ENCODE results near the gene SLC25A47.

The SLC25A47 gene, protein sequence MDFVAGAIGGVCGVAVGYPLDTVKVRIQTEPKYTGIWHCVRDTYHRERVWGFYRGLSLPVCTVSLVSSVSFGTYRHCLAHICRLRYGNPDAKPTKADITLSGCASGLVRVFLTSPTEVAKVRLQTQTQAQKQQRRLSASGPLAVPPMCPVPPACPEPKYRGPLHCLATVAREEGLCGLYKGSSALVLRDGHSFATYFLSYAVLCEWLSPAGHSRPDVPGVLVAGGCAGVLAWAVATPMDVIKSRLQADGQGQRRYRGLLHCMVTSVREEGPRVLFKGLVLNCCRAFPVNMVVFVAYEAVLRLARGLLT

DNA sequence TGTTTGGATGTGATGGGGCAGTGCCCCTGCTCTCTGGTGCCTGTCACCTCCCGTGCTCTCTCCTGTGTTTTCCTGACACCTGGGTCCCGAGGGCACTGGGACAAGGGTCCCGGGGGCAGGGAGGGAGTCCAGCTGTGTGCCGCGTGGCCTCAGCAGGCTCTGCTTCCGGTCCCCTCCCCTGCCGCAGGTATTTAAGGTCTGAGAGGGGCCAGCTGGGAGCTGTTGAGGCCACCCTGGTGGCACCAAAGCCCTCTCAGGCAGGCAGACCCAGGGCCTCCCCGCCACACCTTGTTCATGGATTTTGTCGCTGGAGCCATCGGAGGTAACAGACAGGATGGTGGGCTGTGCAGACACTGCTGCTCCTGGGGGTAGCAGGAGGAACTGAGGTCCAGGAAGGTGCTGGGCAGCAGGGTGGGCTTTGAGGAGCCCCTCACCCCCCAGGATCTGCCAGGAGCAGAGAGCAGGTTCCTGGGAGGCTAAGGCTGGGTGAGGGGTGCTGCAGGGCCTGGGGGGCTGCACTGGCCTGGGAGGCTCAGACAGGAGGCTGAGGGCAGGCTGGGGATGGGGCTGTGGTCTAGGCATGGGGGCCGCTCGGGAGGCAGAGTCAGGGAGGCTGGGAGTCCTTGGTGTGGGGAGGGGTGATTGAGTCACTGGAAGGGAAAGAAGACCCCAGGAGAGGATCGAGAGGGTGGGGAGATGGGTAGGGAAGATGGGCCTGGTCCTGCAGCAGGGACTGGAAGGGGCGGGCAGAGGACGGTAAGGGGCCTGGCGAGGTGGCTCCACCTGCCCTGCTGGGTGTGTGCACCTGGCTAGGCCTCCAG is at the start of gene SLC25A47:
TSS of gene SLC25A47 (plus strand) at position 219 of the 821 bp plus-strand sequence. CDS start at position 295, 76 bp downstream.
- no peak for TF ChIP-seq CTCF (IDR thresholded peaks at IDR 0.05; ENCODE audit: control insufficient read depth, insufficient read depth, low read depth, low read length, missing control alignments)
- no peak for DNase-seq (ENCODE audit: low read depth)
- no peak within 1 kb of the TSS for H3K4me3 ChIP-seq (ENCODE audit: control insufficient read depth, low read depth, low read length)

GRCh38 chr14:100274250-100274649 is 48.9 kb upstream of the SLC25A47 start:
- no peak for TF ChIP-seq CTCF (IDR thresholded peaks at IDR 0.05; ENCODE audit: control insufficient read depth, insufficient read depth, low read depth, low read length, missing control alignments)
- DNase-seq (ENCODE audit: low read depth), result no peak
- H3K4me3 ChIP-seq (ENCODE audit: control insufficient read depth, low read depth, low read length), result no peak overlapping the region

DNA sequence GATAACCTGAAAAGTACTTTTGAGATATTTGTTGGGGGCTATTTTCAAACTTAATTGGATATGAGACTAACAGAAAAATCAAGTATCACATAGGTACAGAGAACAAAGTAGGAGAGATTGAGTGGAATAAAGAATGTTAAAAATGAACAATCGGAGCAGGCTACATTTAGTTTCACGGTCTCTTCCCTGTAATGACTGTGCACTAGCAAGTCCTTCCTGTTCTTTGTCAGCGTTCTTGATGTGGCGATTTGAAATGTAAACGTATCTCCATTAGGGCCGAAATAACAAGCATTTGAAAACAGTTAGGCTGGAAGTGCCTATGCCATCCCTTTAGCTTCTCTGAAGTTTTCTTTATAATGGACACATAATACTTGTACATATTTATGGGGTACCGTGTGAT is 47.9 kb upstream of the SLC25A47 start:
- H3K4me3 ChIP-seq (ENCODE audit: control insufficient read depth, low read depth, low read length), result no peak overlapping the region
- DNase-seq (ENCODE audit: low read depth), result no peak
- TF ChIP-seq CTCF (IDR thresholded peaks at IDR 0.05; ENCODE audit: control insufficient read depth, insufficient read depth, low read depth, low read length, missing control alignments), result no peak

DNA sequence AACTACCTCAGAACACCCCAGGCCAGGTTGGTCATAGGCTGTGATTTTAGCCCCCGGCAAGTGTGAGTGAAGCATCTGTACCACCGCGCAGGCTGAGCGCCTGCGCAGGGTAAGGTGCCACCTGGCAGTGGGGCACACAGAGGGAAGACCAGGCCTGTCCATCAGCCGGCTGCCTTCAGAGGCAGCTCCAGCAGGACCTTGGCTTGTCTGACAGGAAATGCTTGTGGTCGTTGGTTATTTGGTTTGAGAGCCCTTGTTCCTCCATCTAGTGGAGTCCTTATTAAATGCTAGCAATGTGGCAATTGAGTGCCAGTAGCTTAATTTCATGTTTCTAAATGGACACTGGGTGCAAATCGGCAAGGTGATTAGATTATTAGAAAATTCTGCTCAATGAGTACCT is 44.4 kb upstream of the SLC25A47 start:
- peak; percentile 41 for DNase-seq (ENCODE audit: low read depth)
- TF ChIP-seq CTCF (IDR thresholded peaks at IDR 0.05; ENCODE audit: control insufficient read depth, insufficient read depth, low read depth, low read length, missing control alignments), result peak; percentile 44
- no peak overlapping the region for H3K4me3 ChIP-seq (ENCODE audit: control insufficient read depth, low read depth, low read length)

- no peak overlapping the region for H3K4me3 ChIP-seq (ENCODE audit: control insufficient read depth, low read depth, low read length)
Measured at GRCh38 chr14:100279133-100279532, 44.0 kb upstream of the SLC25A47 start.

GRCh38 chr14:100279563-100279962 is 43.6 kb upstream of the SLC25A47 start:
- no peak overlapping the region for H3K4me3 ChIP-seq (ENCODE audit: control insufficient read depth, low read depth, low read length)
- no peak for DNase-seq (ENCODE audit: low read depth)
- TF ChIP-seq CTCF (IDR thresholded peaks at IDR 0.05; ENCODE audit: control insufficient read depth, insufficient read depth, low read depth, low read length, missing control alignments), result no peak

More at GRCh38 chr14:100279133-100279532, 44.0 kb upstream of the SLC25A47 start:
- TF ChIP-seq CTCF (IDR thresholded peaks at IDR 0.05; ENCODE audit: control insufficient read depth, insufficient read depth, low read depth, low read length, missing control alignments), result no peak
- no peak for DNase-seq (ENCODE audit: low read depth)
